Coronary artery (tissue), 2 donors: ENCODE measurements around the gene FPR1.
"Not testable (repeated sequence)": the region's sequence is repeated elsewhere in the genome, so short reads cannot be mapped to it uniquely, and the experiment has no call there.

Source experiments
- DNase-seq: peaks from one replicate; pipeline ENCODE4 v3.0.0-alpha.2; 2017; ENCODE audit warnings: low spot score
- H3K27ac ChIP-seq, 2 donors: fragments of 200-600 bp; sonication (generic); one replicate each; pipeline ENCODE4 v1.5.1; 2016 to 2019
- H3K4me3 ChIP-seq: fragments of 200-600 bp; sonication (generic); 2 replicates; pipeline ENCODE4 v1.5.1; 2016; ENCODE audit warnings: mild to moderate bottlenecking, moderate library complexity
- CTCF ChIP-seq: fragments of 200-600 bp; sonication (generic); IDR thresholded peaks from one replicate; pipeline ENCODE4 v1.5.1; 2019; ENCODE audit warnings: antibody characterized with exemption

FPR1 gene

GRCh38 chr19:51779703-51780102 lies 28.0 kb upstream of the FPR1 start:
- Histone ChIP-seq H3K27ac (no peak overlapping the region), H3K4me3 (no peak overlapping the region)
- TF ChIP-seq CTCF, result no peak
- DNase-seq, result no peak

- no peak for DNase-seq
- H3K27ac ChIP-seq, result no peak overlapping the region
- no peak overlapping the region for H3K4me3 ChIP-seq
- TF ChIP-seq CTCF, result no peak
Measured at GRCh38 chr19:51779181-51779580, 27.5 kb upstream of the FPR1 start.

GRCh38 chr19:51777570-51778462 lies 26.1 kb upstream of the FPR1 start:
- no peak for DNase-seq
- no peak overlapping the region for H3K4me3 ChIP-seq
- TF ChIP-seq CTCF, result no peak
- H3K27ac ChIP-seq, result no peak overlapping the region

GRCh38 chr19:51776561-51776960 lies 24.9 kb upstream of the FPR1 start:
- not testable (repeated sequence) for H3K27ac ChIP-seq, DNase-seq, H3K4me3 ChIP-seq

GRCh38 chr19:51772977-51773376 lies 21.3 kb upstream of the FPR1 start:
- no peak for TF ChIP-seq CTCF
- H3K27ac ChIP-seq, result no peak overlapping the region
- H3K4me3 ChIP-seq, result no peak overlapping the region
- no peak for DNase-seq

- no peak for TF ChIP-seq CTCF
- Histone ChIP-seq H3K4me3 (no peak overlapping the region), H3K27ac (no peak overlapping the region)
- no peak for DNase-seq
Measured at GRCh38 chr19:51771376-51772130, 19.9 kb upstream of the FPR1 start.

GRCh38 chr19:51766461-51766860 lies 14.8 kb upstream of the FPR1 start:
- H3K4me3 ChIP-seq, result no peak overlapping the region
- no peak for TF ChIP-seq CTCF
- H3K27ac ChIP-seq, result no peak overlapping the region
- DNase-seq, result no peak
